NB4 (cell line): ENCODE measurements around the gene YBX3.

ENCODE experiments used
- MYC ChIP-seq: IDR thresholded peaks from 2 replicates; pipeline ENCODE4 v1.6.1; 2011; ENCODE audit warnings: low read depth, low read length
- POLR2A ChIP-seq: IDR thresholded peaks from 2 replicates; pipeline ENCODE4 v1.6.1; 2011; ENCODE audit warnings: mild to moderate bottlenecking; ENCODE audit not compliant: insufficient read length; ENCODE audit errors: extremely low read depth
- TF ChIP-seq, protein P1 (sequence below): IDR thresholded peaks from one replicate; pipeline ENCODE4 v1.5.1; 2012; ENCODE audit warnings: low read depth, low read length

DNA sequence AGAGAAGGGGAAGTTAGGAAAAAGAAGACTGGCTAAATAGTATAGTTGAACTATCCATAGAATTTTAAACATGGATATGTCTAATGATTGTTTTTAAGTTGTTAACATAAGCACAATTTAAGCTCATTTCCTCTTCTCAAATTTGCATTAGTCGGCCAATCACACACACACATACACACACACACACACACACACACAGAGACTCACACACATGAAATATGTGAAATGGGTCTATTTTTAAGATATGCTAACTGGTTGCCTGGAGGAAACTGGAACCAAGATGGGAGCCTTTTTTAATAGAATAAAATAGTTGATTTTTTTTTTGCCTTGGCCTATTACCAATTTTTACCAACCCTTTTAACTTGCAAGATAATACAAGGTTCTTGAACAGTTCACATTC is 25.3 kb downstream of the YBX3 start:
- TF ChIP-seq, protein P1, sequence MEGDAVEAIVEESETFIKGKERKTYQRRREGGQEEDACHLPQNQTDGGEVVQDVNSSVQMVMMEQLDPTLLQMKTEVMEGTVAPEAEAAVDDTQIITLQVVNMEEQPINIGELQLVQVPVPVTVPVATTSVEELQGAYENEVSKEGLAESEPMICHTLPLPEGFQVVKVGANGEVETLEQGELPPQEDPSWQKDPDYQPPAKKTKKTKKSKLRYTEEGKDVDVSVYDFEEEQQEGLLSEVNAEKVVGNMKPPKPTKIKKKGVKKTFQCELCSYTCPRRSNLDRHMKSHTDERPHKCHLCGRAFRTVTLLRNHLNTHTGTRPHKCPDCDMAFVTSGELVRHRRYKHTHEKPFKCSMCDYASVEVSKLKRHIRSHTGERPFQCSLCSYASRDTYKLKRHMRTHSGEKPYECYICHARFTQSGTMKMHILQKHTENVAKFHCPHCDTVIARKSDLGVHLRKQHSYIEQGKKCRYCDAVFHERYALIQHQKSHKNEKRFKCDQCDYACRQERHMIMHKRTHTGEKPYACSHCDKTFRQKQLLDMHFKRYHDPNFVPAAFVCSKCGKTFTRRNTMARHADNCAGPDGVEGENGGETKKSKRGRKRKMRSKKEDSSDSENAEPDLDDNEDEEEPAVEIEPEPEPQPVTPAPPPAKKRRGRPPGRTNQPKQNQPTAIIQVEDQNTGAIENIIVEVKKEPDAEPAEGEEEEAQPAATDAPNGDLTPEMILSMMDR, result no peak
- TF ChIP-seq MYC, result no peak
- no peak for TF ChIP-seq POLR2A
